Stimulated activated effector memory CD8-positive, alpha-beta T cell treated with anti-CD3 and anti-CD28 coated beads, Interleukin-12 subunit alpha, Interleukin-12 subunit beta, amount 100 ng/mL, for 72 hours (primary cell): ENCODE measurements around the gene NEURL4.
A peak's percentile ranks its signal among the peaks of the same experiment; 100 is the strongest.
"Not testable (repeated sequence)": the region's sequence is repeated elsewhere in the genome, so short reads cannot be mapped to it uniquely, and the experiment has no call there.

Experiments used
- ATAC-seq: fragments of 150-1000 bp; cut with Tn5 transposase; 2 replicates; pipeline ENCODE4 v1.10.0; 2021
- DNase-seq, 2 donors: peaks; one replicate each; pipeline ENCODE4 v3.0.0; 2021 to 2022; ENCODE audit warnings: low spot score in 2 of 2
- H3K27ac Mint-ChIP-seq: one replicate; pipeline ENCODE4 v1.8.0; 2022; ENCODE audit warnings: mild to moderate bottlenecking, mixed read lengths
- H3K36me3 Mint-ChIP-seq: one replicate; pipeline ENCODE4 v1.8.0; 2022; ENCODE audit warnings: mild to moderate bottlenecking, mixed read lengths
- H3K4me1 Mint-ChIP-seq: one replicate; pipeline ENCODE4 v1.8.0; 2022; ENCODE audit warnings: mixed read lengths
- H3K4me3 Mint-ChIP-seq: one replicate; pipeline ENCODE4 v1.8.0; 2022; ENCODE audit warnings: mild to moderate bottlenecking, mixed read lengths
- H3K9me3 Mint-ChIP-seq: one replicate; pipeline ENCODE4 v1.8.0; 2022; ENCODE audit warnings: mixed read lengths

NEURL4 gene

GRCh38 chr17:7334938-7335538, 5.9 kb upstream of the NEURL4 start:
- no peak for DNase-seq
- Mint-ChIP-seq H3K9me3 (no peaks in the 10 kb centered on the region), H3K27ac (peak overlapping the region; percentile 96), H3K4me1 (peaks cover 67% of the 10 kb centered on the region), H3K4me3 (peak overlapping the region; percentile 94), H3K36me3 (peaks cover 34% of the 10 kb centered on the region)
- ATAC-seq: no peak

- Mint-ChIP-seq H3K36me3 (peaks cover 20% of the 10 kb centered on the region), H3K4me1 (peaks cover 68% of the 10 kb centered on the region), H3K4me3 (peak overlapping the region; percentile 28), H3K27ac (peak overlapping the region; percentile 66)
- DNase-seq, ATAC-seq, H3K9me3 Mint-ChIP-seq: not testable (repeated sequence)
These were observed 3.5 kb upstream of the NEURL4 start for GRCh38 chr17:7332600-7333069.

- H3K9me3 Mint-ChIP-seq: no peaks in the 10 kb centered on the region
- peak overlapping the region; percentile 66 for H3K27ac Mint-ChIP-seq
- peaks cover 68% of the 10 kb centered on the region for H3K4me1 Mint-ChIP-seq
- DNase-seq: no peak
- no peak for ATAC-seq
- H3K4me3 Mint-ChIP-seq: peak overlapping the region; percentile 28
- peaks cover 16% of the 10 kb centered on the region for H3K36me3 Mint-ChIP-seq
These were observed 3.0 kb upstream of the NEURL4 start for GRCh38 chr17:7332111-7332510.

- DNase-seq (no peak), ATAC-seq (no peak)
- H3K4me3 Mint-ChIP-seq: peak overlapping the region; percentile 88
- peak overlapping the region; percentile 95 for H3K27ac Mint-ChIP-seq
- H3K9me3 Mint-ChIP-seq: no peaks in the 10 kb centered on the region
- peaks cover 22% of the 10 kb centered on the region for H3K36me3 Mint-ChIP-seq
- peaks cover 63% of the 10 kb centered on the region for H3K4me1 Mint-ChIP-seq
These were observed 1.5 kb upstream of the NEURL4 start for GRCh38 chr17:7330638-7331015.

- ATAC-seq (peak; percentile 80), DNase-seq (peak; percentile 70 to 92)
- Mint-ChIP-seq H3K4me1 (peaks cover 58% of the 10 kb centered on the region), H3K9me3 (no peaks in the 10 kb centered on the region), H3K27ac (peak overlapping the region; percentile 95), H3K4me3 (peak overlapping the region; percentile 88), H3K36me3 (peaks cover 27% of the 10 kb centered on the region)
These were observed 982 bp upstream of the NEURL4 start for GRCh38 chr17:7329997-7330637.

- H3K9me3 Mint-ChIP-seq: no peaks in the 10 kb centered on the region
- H3K36me3 Mint-ChIP-seq: peaks cover 33% of the 10 kb centered on the region
- peak overlapping the region; percentile 88 for H3K4me3 Mint-ChIP-seq
- ATAC-seq: peak; percentile 81
- peak; percentile 89 to 97 for DNase-seq
- H3K27ac Mint-ChIP-seq: peak overlapping the region; percentile 95
- peaks cover 56% of the 10 kb centered on the region for H3K4me1 Mint-ChIP-seq
These were observed 350 bp upstream of the NEURL4 start for GRCh38 chr17:7329374-7329996.

- peaks cover 45% of the 10 kb centered on the region for H3K36me3 Mint-ChIP-seq
- peak overlapping the region; percentile 0 for H3K27ac Mint-ChIP-seq
- no peak for DNase-seq
- peak overlapping the region; percentile 88 for H3K4me3 Mint-ChIP-seq
- peaks cover 59% of the 10 kb centered on the region for H3K4me1 Mint-ChIP-seq
- ATAC-seq: no peak
- H3K9me3 Mint-ChIP-seq: no peaks in the 10 kb centered on the region
These were observed 1.1 kb downstream of the NEURL4 start for GRCh38 chr17:7328009-7328408.

- ATAC-seq: no peak
- DNase-seq: no peak
- peaks cover 56% of the 10 kb centered on the region for H3K4me1 Mint-ChIP-seq
- H3K4me3 Mint-ChIP-seq: peak overlapping the region; percentile 88
- H3K9me3 Mint-ChIP-seq: no peaks in the 10 kb centered on the region
- peaks cover 50% of the 10 kb centered on the region for H3K36me3 Mint-ChIP-seq
- peak overlapping the region; percentile 0 for H3K27ac Mint-ChIP-seq
These were observed 1.6 kb downstream of the NEURL4 start for GRCh38 chr17:7327501-7327900.

GRCh38 chr17:7327056-7327455, 2.1 kb downstream of the NEURL4 start:
- Mint-ChIP-seq H3K4me1 (peaks cover 52% of the 10 kb centered on the region), H3K9me3 (no peaks in the 10 kb centered on the region), H3K27ac (peak overlapping the region; percentile 0), H3K36me3 (peaks cover 55% of the 10 kb centered on the region), H3K4me3 (peak overlapping the region; percentile 88)
- DNase-seq: no peak
- no peak for ATAC-seq

- H3K4me3 Mint-ChIP-seq: no peak overlapping the region
- no peak for ATAC-seq
- H3K9me3 Mint-ChIP-seq: no peaks in the 10 kb centered on the region
- peaks cover 52% of the 10 kb centered on the region for H3K4me1 Mint-ChIP-seq
- no peak for DNase-seq
- H3K27ac Mint-ChIP-seq: no peak overlapping the region
- H3K36me3 Mint-ChIP-seq: peaks cover 63% of the 10 kb centered on the region
These were observed 2.9 kb downstream of the NEURL4 start for GRCh38 chr17:7326186-7326585.

- Mint-ChIP-seq H3K4me1 (peaks cover 43% of the 10 kb centered on the region), H3K4me3 (no peak overlapping the region), H3K36me3 (peaks cover 70% of the 10 kb centered on the region), H3K9me3 (no peaks in the 10 kb centered on the region), H3K27ac (peak overlapping the region; percentile 43)
- no peak for DNase-seq
- no peak for ATAC-seq
These were observed 4.1 kb downstream of the NEURL4 start for GRCh38 chr17:7325031-7325528.

- DNase-seq: no peak
- H3K4me1 Mint-ChIP-seq: peaks cover 37% of the 10 kb centered on the region
- peaks cover 70% of the 10 kb centered on the region for H3K36me3 Mint-ChIP-seq
- ATAC-seq: no peak
- no peak overlapping the region for H3K4me3 Mint-ChIP-seq
- no peak overlapping the region for H3K27ac Mint-ChIP-seq
- no peaks in the 10 kb centered on the region for H3K9me3 Mint-ChIP-seq
These were observed 4.7 kb downstream of the NEURL4 start for GRCh38 chr17:7324438-7324779.

GRCh38 chr17:7323731-7324437, 5.3 kb downstream of the NEURL4 start:
- no peak overlapping the region for H3K27ac Mint-ChIP-seq
- peak; percentile 72 to 89 for DNase-seq
- no peaks in the 10 kb centered on the region for H3K9me3 Mint-ChIP-seq
- ATAC-seq: peak; percentile 65
- H3K4me1 Mint-ChIP-seq: peaks cover 36% of the 10 kb centered on the region
- peaks cover 73% of the 10 kb centered on the region for H3K36me3 Mint-ChIP-seq
- no peak overlapping the region for H3K4me3 Mint-ChIP-seq

- no peaks in the 10 kb centered on the region for H3K9me3 Mint-ChIP-seq
- ATAC-seq: no peak
- no peak for DNase-seq
- peaks cover 85% of the 10 kb centered on the region for H3K36me3 Mint-ChIP-seq
- peaks cover 23% of the 10 kb centered on the region for H3K4me1 Mint-ChIP-seq
- H3K27ac Mint-ChIP-seq: no peak overlapping the region
- no peak overlapping the region for H3K4me3 Mint-ChIP-seq
These were observed 6.5 kb downstream of the NEURL4 start for GRCh38 chr17:7322520-7323194.

GRCh38 chr17:7321466-7321865, 7.7 kb downstream of the NEURL4 start:
- peaks cover 87% of the 10 kb centered on the region for H3K36me3 Mint-ChIP-seq
- ATAC-seq (no peak), DNase-seq (no peak)
- no peak overlapping the region for H3K4me3 Mint-ChIP-seq
- no peaks in the 10 kb centered on the region for H3K9me3 Mint-ChIP-seq
- H3K27ac Mint-ChIP-seq: no peak overlapping the region
- peaks cover 19% of the 10 kb centered on the region for H3K4me1 Mint-ChIP-seq
